GM23248 (cell line): ENCODE data around the gene IARS2.

ENCODE experiments used
- EZH2 ChIP-seq: fragments of 200-600 bp; sonication (generic); IDR thresholded peaks from 2 replicates; pipeline ENCODE4 v1.6.1; 2018; ENCODE audit warnings: antibody characterized with exemption, mild to moderate bottlenecking; ENCODE audit not compliant: insufficient read depth, poor library complexity, severe bottlenecking
- EZH2phosphoT487 ChIP-seq: fragments of 200-600 bp; sonication (generic); IDR thresholded peaks from 2 replicates; pipeline ENCODE4 v1.6.1; 2018; ENCODE audit warnings: antibody characterized with exemption, moderate library complexity, mild to moderate bottlenecking, low read depth; ENCODE audit not compliant: insufficient read depth

DNA sequence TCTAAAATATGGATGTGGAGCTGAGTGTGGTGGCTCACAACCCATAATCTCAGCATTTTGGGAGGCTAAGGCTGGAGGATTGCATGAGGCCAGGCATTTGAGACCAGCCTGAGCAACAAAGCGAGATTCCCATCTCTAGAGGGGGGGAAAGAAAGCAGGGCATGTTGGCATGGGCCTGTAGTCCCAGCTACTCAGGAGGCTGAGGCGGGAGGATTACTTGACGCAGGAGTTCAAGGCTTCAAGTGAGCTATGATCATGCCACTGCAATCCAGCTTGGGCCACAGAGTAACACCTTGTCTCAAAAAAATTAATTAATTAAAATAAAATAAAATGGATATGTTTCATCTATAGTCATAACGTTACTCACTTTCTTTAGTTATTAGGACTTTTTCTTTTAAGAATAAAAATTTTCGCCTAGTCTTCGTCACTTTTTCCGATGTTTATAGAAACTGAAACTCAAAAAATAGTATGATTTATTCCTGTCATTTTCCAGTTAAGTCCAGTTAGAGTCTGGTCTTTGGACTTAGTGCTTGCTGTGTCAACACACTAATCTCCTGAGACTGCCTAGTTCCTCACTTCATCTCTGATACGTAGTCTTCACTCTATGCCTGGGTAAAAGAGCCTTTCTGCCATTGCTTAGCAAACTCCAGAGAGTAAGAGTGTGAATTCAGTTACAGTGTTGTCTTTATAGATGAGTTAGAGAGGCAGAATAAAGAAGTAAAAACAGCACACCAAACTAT, 28.0 kb downstream of the IARS2 start:
- TF ChIP-seq EZH2 (no peak), EZH2phosphoT487 (no peak)
